ENCODE data around the gene ATXN2. TPM values are rescaled to one million over a fixed set of nuclear protein-coding genes. Genes with fewer than 3 reads are reported as not detected.

The ATXN2 gene
- total and polyA plus RNA-seq, 9 of the 15 experiments (the other 6 are each of a cell fraction or from before 2014, with no cell fraction given) = 16.8 to 67.8 (median 29.3) TPM

DNA sequence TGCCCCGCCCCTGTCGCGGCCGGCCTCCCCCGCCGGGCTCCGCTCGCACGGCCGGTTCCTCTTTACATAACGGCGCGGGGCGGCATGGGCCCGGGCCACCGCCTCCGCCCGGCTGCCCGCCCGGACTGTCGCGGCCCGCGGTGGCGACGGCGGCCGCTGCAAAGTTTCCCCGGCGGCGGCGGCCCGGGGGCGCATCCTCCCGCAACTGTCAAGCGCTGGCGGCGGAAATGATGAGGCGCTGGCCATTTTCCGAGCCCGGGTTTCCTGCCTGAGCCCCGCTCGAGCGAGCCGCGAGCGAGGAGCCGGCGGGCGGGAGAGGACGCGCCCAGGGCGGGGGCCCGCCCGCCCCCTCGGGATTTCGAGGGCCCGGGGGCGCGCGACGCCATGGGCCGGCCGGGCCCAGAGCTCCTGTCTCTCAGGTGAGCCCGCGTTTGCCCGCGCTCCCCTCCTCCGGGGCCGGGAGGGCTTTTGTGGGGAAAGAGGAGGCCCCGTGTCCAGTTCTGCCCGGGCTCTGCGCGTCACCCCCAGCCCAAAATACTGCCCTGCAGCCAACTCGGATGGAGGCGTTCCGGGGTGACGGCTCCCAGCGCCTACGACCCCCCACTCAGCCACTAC, 193.1 kb downstream of the ATXN2 start, which contains the start of gene SH2B3 (continued):
- TF ChIP-seq YY1 (IDR thresholded peaks at IDR 0.05; ENCODE audit: borderline replicate concordance in 1 of 3, control insufficient read depth in 1 of 3, extremely low read depth in 1 of 3, insufficient read depth in 3 of 3, insufficient read length in 1 of 3, insufficient replicate concordance in 2 of 3, low read depth in 1 of 3, low read length in 2 of 3) (peak in 2 of 3 experiments; percentile 66 to 72), CHD1 (IDR thresholded peaks at IDR 0.05; ENCODE audit: low read length) (peak; percentile 39), PHB (CRISPR knock-in tag; IDR thresholded peaks at IDR 0.05) (no peak), RBFOX2 (IDR thresholded peaks at IDR 0.05; ENCODE audit: low read depth, low read length) (peak; percentile 17), ZBTB1 (CRISPR knock-in tag; IDR thresholded peaks at IDR 0.05; ENCODE audit: borderline replicate concordance, low read depth) (0 out of 2 replicates have a peak, but pooled peaks have one; percentile 43), HDAC6 (IDR thresholded peaks at IDR 0.05; ENCODE audit: low read depth, low read length) (no peak)
- TF ChIP-seq, protein P1, sequence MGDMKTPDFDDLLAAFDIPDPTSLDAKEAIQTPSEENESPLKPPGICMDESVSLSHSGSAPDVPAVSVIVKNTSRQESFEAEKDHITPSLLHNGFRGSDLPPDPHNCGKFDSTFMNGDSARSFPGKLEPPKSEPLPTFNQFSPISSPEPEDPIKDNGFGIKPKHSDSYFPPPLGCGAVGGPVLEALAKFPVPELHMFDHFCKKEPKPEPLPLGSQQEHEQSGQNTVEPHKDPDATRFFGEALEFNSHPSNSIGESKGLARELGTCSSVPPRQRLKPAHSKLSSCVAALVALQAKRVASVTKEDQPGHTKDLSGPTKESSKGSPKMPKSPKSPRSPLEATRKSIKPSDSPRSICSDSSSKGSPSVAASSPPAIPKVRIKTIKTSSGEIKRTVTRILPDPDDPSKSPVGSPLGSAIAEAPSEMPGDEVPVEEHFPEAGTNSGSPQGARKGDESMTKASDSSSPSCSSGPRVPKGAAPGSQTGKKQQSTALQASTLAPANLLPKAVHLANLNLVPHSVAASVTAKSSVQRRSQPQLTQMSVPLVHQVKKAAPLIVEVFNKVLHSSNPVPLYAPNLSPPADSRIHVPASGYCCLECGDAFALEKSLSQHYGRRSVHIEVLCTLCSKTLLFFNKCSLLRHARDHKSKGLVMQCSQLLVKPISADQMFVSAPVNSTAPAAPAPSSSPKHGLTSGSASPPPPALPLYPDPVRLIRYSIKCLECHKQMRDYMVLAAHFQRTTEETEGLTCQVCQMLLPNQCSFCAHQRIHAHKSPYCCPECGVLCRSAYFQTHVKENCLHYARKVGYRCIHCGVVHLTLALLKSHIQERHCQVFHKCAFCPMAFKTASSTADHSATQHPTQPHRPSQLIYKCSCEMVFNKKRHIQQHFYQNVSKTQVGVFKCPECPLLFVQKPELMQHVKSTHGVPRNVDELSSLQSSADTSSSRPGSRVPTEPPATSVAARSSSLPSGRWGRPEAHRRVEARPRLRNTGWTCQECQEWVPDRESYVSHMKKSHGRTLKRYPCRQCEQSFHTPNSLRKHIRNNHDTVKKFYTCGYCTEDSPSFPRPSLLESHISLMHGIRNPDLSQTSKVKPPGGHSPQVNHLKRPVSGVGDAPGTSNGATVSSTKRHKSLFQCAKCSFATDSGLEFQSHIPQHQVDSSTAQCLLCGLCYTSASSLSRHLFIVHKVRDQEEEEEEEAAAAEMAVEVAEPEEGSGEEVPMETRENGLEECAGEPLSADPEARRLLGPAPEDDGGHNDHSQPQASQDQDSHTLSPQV (IDR thresholded peaks at IDR 0.05) = peak; percentile 39; the same call in 1 of the 2 replicates
- TF ChIP-seq, protein P2, sequence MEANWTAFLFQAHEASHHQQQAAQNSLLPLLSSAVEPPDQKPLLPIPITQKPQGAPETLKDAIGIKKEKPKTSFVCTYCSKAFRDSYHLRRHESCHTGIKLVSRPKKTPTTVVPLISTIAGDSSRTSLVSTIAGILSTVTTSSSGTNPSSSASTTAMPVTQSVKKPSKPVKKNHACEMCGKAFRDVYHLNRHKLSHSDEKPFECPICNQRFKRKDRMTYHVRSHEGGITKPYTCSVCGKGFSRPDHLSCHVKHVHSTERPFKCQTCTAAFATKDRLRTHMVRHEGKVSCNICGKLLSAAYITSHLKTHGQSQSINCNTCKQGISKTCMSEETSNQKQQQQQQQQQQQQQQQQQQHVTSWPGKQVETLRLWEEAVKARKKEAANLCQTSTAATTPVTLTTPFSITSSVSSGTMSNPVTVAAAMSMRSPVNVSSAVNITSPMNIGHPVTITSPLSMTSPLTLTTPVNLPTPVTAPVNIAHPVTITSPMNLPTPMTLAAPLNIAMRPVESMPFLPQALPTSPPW (CRISPR knock-in tag; IDR thresholded peaks at IDR 0.05) = peak; percentile 44
- TF ChIP-seq, protein P3, sequence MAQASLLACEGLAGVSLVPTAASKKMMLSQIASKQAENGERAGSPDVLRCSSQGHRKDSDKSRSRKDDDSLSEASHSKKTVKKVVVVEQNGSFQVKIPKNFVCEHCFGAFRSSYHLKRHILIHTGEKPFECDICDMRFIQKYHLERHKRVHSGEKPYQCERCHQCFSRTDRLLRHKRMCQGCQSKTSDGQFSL (CRISPR knock-in tag; IDR thresholded peaks at IDR 0.05) = no peak
- TF ChIP-seq, protein P3 (tag; IDR thresholded peaks at IDR 0.05) = no peak
- TF ChIP-seq, protein P4, sequence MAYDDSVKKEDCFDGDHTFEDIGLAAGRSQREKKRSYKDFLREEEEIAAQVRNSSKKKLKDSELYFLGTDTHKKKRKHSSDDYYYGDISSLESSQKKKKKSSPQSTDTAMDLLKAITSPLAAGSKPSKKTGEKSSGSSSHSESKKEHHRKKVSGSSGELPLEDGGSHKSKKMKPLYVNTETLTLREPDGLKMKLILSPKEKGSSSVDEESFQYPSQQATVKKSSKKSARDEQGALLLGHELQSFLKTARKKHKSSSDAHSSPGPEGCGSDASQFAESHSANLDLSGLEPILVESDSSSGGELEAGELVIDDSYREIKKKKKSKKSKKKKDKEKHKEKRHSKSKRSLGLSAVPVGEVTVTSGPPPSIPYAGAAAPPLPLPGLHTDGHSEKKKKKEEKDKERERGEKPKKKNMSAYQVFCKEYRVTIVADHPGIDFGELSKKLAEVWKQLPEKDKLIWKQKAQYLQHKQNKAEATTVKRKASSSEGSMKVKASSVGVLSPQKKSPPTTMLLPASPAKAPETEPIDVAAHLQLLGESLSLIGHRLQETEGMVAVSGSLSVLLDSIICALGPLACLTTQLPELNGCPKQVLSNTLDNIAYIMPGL (CRISPR knock-in tag; IDR thresholded peaks at IDR 0.05) = no peak
- TF ChIP-seq, protein P5, sequence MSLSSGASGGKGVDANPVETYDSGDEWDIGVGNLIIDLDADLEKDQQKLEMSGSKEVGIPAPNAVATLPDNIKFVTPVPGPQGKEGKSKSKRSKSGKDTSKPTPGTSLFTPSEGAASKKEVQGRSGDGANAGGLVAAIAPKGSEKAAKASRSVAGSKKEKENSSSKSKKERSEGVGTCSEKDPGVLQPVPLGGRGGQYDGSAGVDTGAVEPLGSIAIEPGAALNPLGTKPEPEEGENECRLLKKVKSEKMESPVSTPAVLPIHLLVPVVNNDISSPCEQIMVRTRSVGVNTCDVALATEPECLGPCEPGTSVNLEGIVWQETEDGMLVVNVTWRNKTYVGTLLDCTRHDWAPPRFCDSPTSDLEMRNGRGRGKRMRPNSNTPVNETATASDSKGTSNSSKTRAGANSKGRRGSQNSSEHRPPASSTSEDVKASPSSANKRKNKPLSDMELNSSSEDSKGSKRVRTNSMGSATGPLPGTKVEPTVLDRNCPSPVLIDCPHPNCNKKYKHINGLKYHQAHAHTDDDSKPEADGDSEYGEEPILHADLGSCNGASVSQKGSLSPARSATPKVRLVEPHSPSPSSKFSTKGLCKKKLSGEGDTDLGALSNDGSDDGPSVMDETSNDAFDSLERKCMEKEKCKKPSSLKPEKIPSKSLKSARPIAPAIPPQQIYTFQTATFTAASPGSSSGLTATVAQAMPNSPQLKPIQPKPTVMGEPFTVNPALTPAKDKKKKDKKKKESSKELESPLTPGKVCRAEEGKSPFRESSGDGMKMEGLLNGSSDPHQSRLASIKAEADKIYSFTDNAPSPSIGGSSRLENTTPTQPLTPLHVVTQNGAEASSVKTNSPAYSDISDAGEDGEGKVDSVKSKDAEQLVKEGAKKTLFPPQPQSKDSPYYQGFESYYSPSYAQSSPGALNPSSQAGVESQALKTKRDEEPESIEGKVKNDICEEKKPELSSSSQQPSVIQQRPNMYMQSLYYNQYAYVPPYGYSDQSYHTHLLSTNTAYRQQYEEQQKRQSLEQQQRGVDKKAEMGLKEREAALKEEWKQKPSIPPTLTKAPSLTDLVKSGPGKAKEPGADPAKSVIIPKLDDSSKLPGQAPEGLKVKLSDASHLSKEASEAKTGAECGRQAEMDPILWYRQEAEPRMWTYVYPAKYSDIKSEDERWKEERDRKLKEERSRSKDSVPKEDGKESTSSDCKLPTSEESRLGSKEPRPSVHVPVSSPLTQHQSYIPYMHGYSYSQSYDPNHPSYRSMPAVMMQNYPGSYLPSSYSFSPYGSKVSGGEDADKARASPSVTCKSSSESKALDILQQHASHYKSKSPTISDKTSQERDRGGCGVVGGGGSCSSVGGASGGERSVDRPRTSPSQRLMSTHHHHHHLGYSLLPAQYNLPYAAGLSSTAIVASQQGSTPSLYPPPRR (CRISPR knock-in tag; IDR thresholded peaks at IDR 0.05; ENCODE audit: borderline replicate concordance) = no peak

All from K562 (cell line).